IMR-90 (cell line): ENCODE results near the gene HOXA10.

ENCODE experiments used
- CHD1 ChIP-seq: IDR thresholded peaks from 2 replicates; pipeline ENCODE4 v1.6.1; 2012; ENCODE audit warnings: low read depth, low read length, improper control_type of control experiment
- MAFK ChIP-seq: IDR thresholded peaks from 2 replicates; pipeline ENCODE4 v1.6.1; 2012; ENCODE audit warnings: low read depth, low read length, improper control_type of control experiment
- MAZ ChIP-seq: IDR thresholded peaks from 2 replicates; pipeline ENCODE4 v1.6.1; 2012; ENCODE audit warnings: low read depth, mild to moderate bottlenecking, low read length, improper control_type of control experiment, moderate library complexity, borderline replicate concordance
- POLR2A ChIP-seq: IDR thresholded peaks from 2 replicates; pipeline ENCODE4 v1.6.1; 2012; ENCODE audit warnings: mild to moderate bottlenecking, low read depth, low read length
- RAD21 ChIP-seq: IDR thresholded peaks from 2 replicates; pipeline ENCODE4 v1.6.1; 2012; ENCODE audit warnings: low read length, improper control_type of control experiment
- RCOR1 ChIP-seq: IDR thresholded peaks from 2 replicates; pipeline ENCODE4 v1.6.1; 2012; ENCODE audit warnings: mild to moderate bottlenecking, low read length, improper control_type of control experiment; ENCODE audit not compliant: insufficient replicate concordance
- RFX5 ChIP-seq: IDR thresholded peaks from 2 replicates; pipeline ENCODE4 v1.8.0; 2012; ENCODE audit warnings: low read depth, mild to moderate bottlenecking, low read length, moderate library complexity
- SMC3 ChIP-seq: fragments of 150-350 bp; IDR thresholded peaks from 2 replicates; pipeline ENCODE4 v1.6.1; 2016; ENCODE audit warnings: low read depth, mild to moderate bottlenecking, antibody characterized with exemption, low read length, moderate library complexity
- TF ChIP-seq, protein P1 (sequence below): conservative IDR thresholded peaks from 2 replicates; pipeline ENCODE4 v1.5.1; 2012; ENCODE audit warnings: mild to moderate bottlenecking, low read depth, low read length, improper control_type of control experiment
- TF ChIP-seq, protein P2 (sequence below): fragments of 150-350 bp; IDR thresholded peaks from 2 replicates; pipeline ENCODE4 v1.6.1; 2016; ENCODE audit warnings: low read depth, mild to moderate bottlenecking, low read length, moderate library complexity, borderline replicate concordance

DNA sequence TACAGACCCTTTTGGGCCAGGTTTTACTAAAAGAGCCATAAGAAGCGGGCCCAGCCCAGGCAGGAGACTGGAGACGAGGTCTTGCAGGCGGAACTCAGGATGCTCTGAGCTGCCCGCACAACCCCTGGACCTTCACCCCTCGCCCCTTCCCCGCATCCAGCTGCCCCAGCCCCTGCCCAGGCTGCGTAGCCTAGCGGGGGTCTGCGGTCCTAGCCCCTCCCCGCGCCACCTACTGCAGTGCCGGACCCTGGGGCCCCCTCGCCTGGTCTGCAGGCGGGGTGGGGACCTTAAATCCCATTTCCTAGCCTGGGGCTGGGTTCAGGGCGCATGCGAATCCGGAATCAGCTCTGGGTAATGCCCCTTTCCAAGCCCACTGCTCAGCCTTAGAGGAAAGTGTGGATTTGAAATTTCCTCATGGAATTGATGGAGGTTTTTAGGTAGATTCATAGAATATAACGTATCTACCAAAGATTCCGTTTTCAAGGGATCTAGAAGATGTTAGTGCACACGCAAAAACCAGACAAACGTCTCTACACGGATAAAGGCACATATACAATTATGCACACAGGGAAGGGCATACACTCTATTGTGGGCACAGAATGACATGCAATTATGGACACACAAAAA is 21.2 kb downstream of the HOXA10 start:
- TF ChIP-seq RFX5: no peak
- TF ChIP-seq, protein P1, sequence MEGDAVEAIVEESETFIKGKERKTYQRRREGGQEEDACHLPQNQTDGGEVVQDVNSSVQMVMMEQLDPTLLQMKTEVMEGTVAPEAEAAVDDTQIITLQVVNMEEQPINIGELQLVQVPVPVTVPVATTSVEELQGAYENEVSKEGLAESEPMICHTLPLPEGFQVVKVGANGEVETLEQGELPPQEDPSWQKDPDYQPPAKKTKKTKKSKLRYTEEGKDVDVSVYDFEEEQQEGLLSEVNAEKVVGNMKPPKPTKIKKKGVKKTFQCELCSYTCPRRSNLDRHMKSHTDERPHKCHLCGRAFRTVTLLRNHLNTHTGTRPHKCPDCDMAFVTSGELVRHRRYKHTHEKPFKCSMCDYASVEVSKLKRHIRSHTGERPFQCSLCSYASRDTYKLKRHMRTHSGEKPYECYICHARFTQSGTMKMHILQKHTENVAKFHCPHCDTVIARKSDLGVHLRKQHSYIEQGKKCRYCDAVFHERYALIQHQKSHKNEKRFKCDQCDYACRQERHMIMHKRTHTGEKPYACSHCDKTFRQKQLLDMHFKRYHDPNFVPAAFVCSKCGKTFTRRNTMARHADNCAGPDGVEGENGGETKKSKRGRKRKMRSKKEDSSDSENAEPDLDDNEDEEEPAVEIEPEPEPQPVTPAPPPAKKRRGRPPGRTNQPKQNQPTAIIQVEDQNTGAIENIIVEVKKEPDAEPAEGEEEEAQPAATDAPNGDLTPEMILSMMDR: no peak
- TF ChIP-seq MAFK: no peak
- no peak for TF ChIP-seq POLR2A
- TF ChIP-seq SMC3: no peak
- no peak for TF ChIP-seq RCOR1
- no peak for TF ChIP-seq RAD21
- TF ChIP-seq CHD1: no peak
- TF ChIP-seq, protein P2, sequence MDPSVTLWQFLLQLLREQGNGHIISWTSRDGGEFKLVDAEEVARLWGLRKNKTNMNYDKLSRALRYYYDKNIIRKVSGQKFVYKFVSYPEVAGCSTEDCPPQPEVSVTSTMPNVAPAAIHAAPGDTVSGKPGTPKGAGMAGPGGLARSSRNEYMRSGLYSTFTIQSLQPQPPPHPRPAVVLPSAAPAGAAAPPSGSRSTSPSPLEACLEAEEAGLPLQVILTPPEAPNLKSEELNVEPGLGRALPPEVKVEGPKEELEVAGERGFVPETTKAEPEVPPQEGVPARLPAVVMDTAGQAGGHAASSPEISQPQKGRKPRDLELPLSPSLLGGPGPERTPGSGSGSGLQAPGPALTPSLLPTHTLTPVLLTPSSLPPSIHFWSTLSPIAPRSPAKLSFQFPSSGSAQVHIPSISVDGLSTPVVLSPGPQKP: no peak
- TF ChIP-seq MAZ: no peak
